ENCODE data around the gene ANK3. TPM values are rescaled to one million over a fixed set of nuclear protein-coding genes. Genes with fewer than 3 reads are reported as not detected.

ANK3 gene
- total and polyA plus RNA-seq, 7 donors = 11.6 to 170 (median 94.2) TPM

- Histone ChIP-seq H3K27ac (no peak overlapping the region), H3K9me3 (no peaks in the 10 kb centered on the region), H3K27me3 (ENCODE audit: insufficient read depth in 3 of 3, low read length in 2 of 3) (no peaks in the 10 kb centered on the region), H3K36me3 (ENCODE audit: insufficient read depth in 1 of 2, low read depth in 1 of 2) (no peaks in the 10 kb centered on the region), H3K4me1 (no peaks in the 10 kb centered on the region), H3K4me3 (no peak overlapping the region)
- DNase-seq (no peak), ATAC-seq (no peak)
- TF ChIP-seq CTCF (IDR thresholded peaks at IDR 0.05) = no peak
- 62 to 74% (median 70%) methylated on average over 5 of the region's 5 CpGs for WGBS, 3 donors
- intact Hi-C loops (cut with DNase I) = loop anchor here in 1 of 2 donors (10.0 kb wide), 1 partner anchor 94 kb away; no protein-coding TSS in a partner anchor
Measured at GRCh38 chr10:60368875-60369546, 20.7 kb downstream of the ANK3 start.

GRCh38 chr10:60367901-60368300 lies 21.8 kb downstream of the ANK3 start:
- H3K4me3 ChIP-seq = no peak overlapping the region
- H3K27me3 ChIP-seq (ENCODE audit: insufficient read depth in 3 of 3, low read length in 2 of 3) = no peaks in the 10 kb centered on the region
- TF ChIP-seq CTCF (IDR thresholded peaks at IDR 0.05) = no peak
- no peaks in the 10 kb centered on the region for H3K9me3 ChIP-seq
- H3K27ac ChIP-seq = no peak overlapping the region
- intact Hi-C loops (cut with DNase I) = loop anchor here in 1 of 2 donors (10.0 kb wide), 1 partner anchor 93 kb away; no protein-coding TSS in a partner anchor
- H3K4me1 ChIP-seq = no peaks in the 10 kb centered on the region
- WGBS, 3 donors = 14 to 40% (median 38%) methylated on average over 1 of the region's 1 CpG
- no peak for ATAC-seq
- no peaks in the 10 kb centered on the region for H3K36me3 ChIP-seq (ENCODE audit: insufficient read depth in 1 of 2, low read depth in 1 of 2)
- no peak for DNase-seq

- no peak overlapping the region for H3K4me3 ChIP-seq
- H3K4me1 ChIP-seq = no peaks in the 10 kb centered on the region
- ATAC-seq (no peak), DNase-seq (no peak)
- intact Hi-C loops (cut with DNase I) = loop anchor here in 1 of 2 donors (10.0 kb wide), 1 partner anchor 93 kb away; no protein-coding TSS in a partner anchor
- no peaks in the 10 kb centered on the region for H3K36me3 ChIP-seq (ENCODE audit: insufficient read depth in 1 of 2, low read depth in 1 of 2)
- H3K27me3 ChIP-seq (ENCODE audit: insufficient read depth in 3 of 3, low read length in 2 of 3) = no peaks in the 10 kb centered on the region
- no peak overlapping the region for H3K27ac ChIP-seq
- no peak for TF ChIP-seq CTCF (IDR thresholded peaks at IDR 0.05)
- H3K9me3 ChIP-seq = no peaks in the 10 kb centered on the region
- WGBS, 3 donors = 50 to 63% (median 63%) methylated on average over 2 of the region's 2 CpGs
Measured at GRCh38 chr10:60367431-60367830, 22.2 kb downstream of the ANK3 start.

- Histone ChIP-seq H3K36me3 (ENCODE audit: insufficient read depth in 1 of 2, low read depth in 1 of 2) (no peaks in the 10 kb centered on the region), H3K27me3 (ENCODE audit: insufficient read depth in 3 of 3, low read length in 2 of 3) (no peaks in the 10 kb centered on the region), H3K27ac (no peak overlapping the region), H3K4me1 (no peaks in the 10 kb centered on the region), H3K4me3 (no peak overlapping the region), H3K9me3 (no peaks in the 10 kb centered on the region)
- no peak for TF ChIP-seq CTCF (IDR thresholded peaks at IDR 0.05)
- DNase-seq = no peak
- intact Hi-C loops (cut with DNase I) = loop anchor here in 1 of 2 donors (10.0 kb wide), 1 partner anchor 92 kb away; no protein-coding TSS in a partner anchor
- ATAC-seq = no peak
- WGBS, 3 donors = 48 to 73% (median 51%) methylated on average over 4 of the region's 4 CpGs
Measured at GRCh38 chr10:60367024-60367423, 22.7 kb downstream of the ANK3 start.

All from psoas muscle (tissue), 8 donors.